ENCODE measurements around the gene FADD. TPM values are rescaled to one million over a fixed set of nuclear protein-coding genes. Genes with fewer than 3 reads are reported as not detected.

FADD gene
- total RNA-seq, 2 donors from 2014 or later = 16.0 to 18.4 TPM

DNA sequence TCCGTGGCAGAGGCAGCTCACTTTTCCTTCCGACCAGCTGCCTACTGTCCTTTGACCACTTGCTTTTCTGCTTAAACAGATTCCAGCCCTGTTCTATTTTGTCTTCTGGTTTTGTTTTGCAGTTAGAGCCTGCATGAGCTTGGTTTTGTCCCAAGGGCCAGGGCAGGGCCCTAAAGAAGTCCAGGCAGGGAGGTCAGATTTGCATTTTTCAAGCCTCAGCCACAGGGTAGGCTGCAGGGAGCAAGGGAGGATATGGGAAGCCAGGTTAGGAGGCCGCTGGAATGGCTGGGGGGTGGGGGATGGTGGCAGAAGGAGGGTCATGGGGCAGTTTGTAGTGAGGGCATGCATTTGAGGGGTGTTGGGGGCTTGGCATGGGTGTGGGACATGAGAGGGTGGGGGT is 23.1 kb downstream of the FADD start:
- H3K9me3 ChIP-seq = no peaks in the 10 kb centered on the region
- H3K4me3 ChIP-seq = no peak overlapping the region

DNA sequence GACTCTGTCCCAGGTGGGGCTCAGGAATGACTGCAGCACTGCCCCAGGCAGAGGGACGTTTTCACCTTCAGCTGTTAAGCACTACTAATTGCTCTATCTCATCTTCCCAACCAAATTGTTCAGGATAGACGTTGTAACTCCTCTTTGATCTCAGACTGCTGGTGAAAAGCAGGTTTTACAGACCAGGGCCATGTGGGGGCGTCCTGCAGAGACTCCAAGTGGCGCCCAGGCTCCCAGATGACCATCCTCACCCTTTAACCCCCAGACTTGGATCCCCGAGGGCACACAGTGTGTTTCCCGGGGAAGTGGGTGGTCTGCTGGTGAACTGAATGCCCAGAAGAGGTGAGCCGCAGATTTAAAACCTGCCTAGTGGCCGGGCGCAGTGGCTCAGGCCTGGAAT is 23.9 kb downstream of the FADD start:
- no peaks in the 10 kb centered on the region for H3K9me3 ChIP-seq
- no peak for DNase-seq (ENCODE audit: low spot score)
- H3K36me3 ChIP-seq = no peaks in the 10 kb centered on the region
- TF ChIP-seq, protein P1, sequence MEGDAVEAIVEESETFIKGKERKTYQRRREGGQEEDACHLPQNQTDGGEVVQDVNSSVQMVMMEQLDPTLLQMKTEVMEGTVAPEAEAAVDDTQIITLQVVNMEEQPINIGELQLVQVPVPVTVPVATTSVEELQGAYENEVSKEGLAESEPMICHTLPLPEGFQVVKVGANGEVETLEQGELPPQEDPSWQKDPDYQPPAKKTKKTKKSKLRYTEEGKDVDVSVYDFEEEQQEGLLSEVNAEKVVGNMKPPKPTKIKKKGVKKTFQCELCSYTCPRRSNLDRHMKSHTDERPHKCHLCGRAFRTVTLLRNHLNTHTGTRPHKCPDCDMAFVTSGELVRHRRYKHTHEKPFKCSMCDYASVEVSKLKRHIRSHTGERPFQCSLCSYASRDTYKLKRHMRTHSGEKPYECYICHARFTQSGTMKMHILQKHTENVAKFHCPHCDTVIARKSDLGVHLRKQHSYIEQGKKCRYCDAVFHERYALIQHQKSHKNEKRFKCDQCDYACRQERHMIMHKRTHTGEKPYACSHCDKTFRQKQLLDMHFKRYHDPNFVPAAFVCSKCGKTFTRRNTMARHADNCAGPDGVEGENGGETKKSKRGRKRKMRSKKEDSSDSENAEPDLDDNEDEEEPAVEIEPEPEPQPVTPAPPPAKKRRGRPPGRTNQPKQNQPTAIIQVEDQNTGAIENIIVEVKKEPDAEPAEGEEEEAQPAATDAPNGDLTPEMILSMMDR (IDR thresholded peaks at IDR 0.05) = no peak
- TF ChIP-seq POLR2AphosphoS5 (IDR thresholded peaks at IDR 0.05) (no peak), POLR2A (IDR thresholded peaks at IDR 0.05) (no peak)
- 50% methylated on average over 9 of the region's 9 CpGs for WGBS
- H3K27me3 ChIP-seq (replicated peaks; ENCODE audit: insufficient read depth) = no peaks in the 10 kb centered on the region
- no peak overlapping the region for H3K4me3 ChIP-seq
- no peaks in the 10 kb centered on the region for H3K4me1 ChIP-seq (replicated peaks)
- H3K27ac ChIP-seq = no peak overlapping the region
- intact Hi-C loops (cut with DNase I) = no loop called here

More for the DNA sequence above, 23.1 kb downstream of the FADD start:
- Histone ChIP-seq H3K4me1 (replicated peaks) (no peaks in the 10 kb centered on the region), H3K27ac (no peak overlapping the region), H3K27me3 (replicated peaks; ENCODE audit: insufficient read depth) (no peaks in the 10 kb centered on the region), H3K36me3 (no peaks in the 10 kb centered on the region)
- intact Hi-C loops (cut with DNase I) = no loop called here
- TF ChIP-seq, protein P1 (IDR thresholded peaks at IDR 0.05) = no peak
- TF ChIP-seq POLR2AphosphoS5 (IDR thresholded peaks at IDR 0.05) = no peak
- no peak for TF ChIP-seq POLR2A (IDR thresholded peaks at IDR 0.05)
- WGBS = 87% methylated on average over 3 of the region's 3 CpGs
- no peak for DNase-seq (ENCODE audit: low spot score)

DNA sequence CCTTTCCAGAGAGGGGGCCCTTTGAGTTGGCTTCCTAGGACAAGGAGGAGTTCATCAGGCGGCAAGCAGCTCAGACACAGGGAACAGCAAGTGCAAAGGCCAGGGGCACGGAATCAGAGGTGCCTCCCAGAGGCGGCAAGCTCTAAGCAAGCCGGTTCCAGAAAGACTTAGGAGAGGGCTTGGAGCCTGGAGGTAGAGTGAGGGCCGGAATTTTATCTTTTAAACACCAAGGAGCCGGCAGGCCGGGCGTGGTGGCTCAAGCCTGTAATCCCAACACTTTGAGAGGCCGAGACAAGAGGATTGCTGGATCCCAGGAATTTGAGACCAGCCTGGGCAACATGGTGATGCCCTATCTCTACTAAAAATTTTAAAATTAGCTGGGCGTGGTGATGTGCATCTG is 26.6 kb downstream of the FADD start:
- H3K36me3 ChIP-seq = no peaks in the 10 kb centered on the region
- H3K4me3 ChIP-seq = no peak overlapping the region
- H3K27ac ChIP-seq = no peak overlapping the region
- DNase-seq (ENCODE audit: low spot score) = no peak
- no peaks in the 10 kb centered on the region for H3K9me3 ChIP-seq
- H3K4me1 ChIP-seq (replicated peaks) = no peaks in the 10 kb centered on the region
- no peaks in the 10 kb centered on the region for H3K27me3 ChIP-seq (replicated peaks; ENCODE audit: insufficient read depth)
- TF ChIP-seq, protein P1 (IDR thresholded peaks at IDR 0.05) = no peak
- TF ChIP-seq POLR2A (IDR thresholded peaks at IDR 0.05) (no peak), POLR2AphosphoS5 (IDR thresholded peaks at IDR 0.05) (no peak)
- WGBS = 95% methylated on average over 10 of the region's 10 CpGs
- intact Hi-C loops (cut with DNase I) = no loop called here

DNA sequence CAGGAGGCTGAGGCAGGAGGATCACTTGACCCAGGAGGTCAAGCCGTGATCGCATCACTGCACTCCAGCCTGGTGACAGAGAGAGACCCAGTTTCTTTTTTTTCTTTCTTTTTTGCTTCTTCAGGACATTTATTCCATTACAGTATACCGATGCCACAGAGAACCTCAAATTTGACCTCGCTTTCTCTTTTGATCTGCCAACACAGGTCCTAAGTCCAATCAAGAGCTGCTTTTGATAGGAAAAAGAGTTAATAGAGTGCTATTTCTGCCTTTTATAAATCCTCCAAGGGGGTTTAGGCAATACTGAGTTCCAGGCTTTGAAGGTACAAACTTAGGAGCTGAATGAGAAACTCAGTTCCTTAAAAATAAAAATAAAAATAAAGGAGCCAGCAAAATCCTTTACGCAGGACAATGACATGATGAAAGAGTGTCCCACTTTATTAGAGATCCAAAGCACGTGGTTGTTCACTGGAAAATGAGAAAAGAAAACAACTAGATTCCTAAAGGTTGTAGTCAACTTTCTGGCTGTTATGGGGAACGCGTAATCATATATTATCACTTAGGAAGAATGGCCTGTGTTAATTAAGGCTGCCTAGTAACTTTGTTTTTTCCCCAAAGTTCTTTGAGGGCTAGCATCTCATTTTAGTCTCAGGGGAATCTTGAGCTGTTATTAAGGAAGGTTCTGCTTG is 27.2 kb downstream of the FADD start:
- H3K36me3 ChIP-seq = no peaks in the 10 kb centered on the region
- DNase-seq (ENCODE audit: low spot score) = no peak
- H3K27ac ChIP-seq = no peak overlapping the region
- TF ChIP-seq POLR2A (IDR thresholded peaks at IDR 0.05) = no peak
- no peak for TF ChIP-seq POLR2AphosphoS5 (IDR thresholded peaks at IDR 0.05)
- TF ChIP-seq, protein P1 (IDR thresholded peaks at IDR 0.05) = no peak
- no peaks in the 10 kb centered on the region for H3K27me3 ChIP-seq (replicated peaks; ENCODE audit: insufficient read depth)
- H3K4me3 ChIP-seq = no peak overlapping the region
- no peaks in the 10 kb centered on the region for H3K4me1 ChIP-seq (replicated peaks)
- WGBS = 87% methylated on average over 8 of the region's 8 CpGs
- intact Hi-C loops (cut with DNase I) = no loop called here
- H3K9me3 ChIP-seq = no peaks in the 10 kb centered on the region

All from prostate gland (tissue), 2 donors.